Measurements from ENCODE around the gene ARHGEF38.

- TF ChIP-seq REST (IDR thresholded peaks at IDR 0.05; ENCODE audit: low read depth) (no peak), EP300 (IDR thresholded peaks at IDR 0.05; ENCODE audit: borderline replicate concordance) (no peak), MAX (IDR thresholded peaks at IDR 0.05) (no peak), TAF1 (IDR thresholded peaks at IDR 0.05; ENCODE audit: low read depth) (no peak), TEAD4 (IDR thresholded peaks at IDR 0.05) (no peak)
Measured at GRCh38 chr4:105543881-105544280, 8.5 kb upstream of the ARHGEF38 start.
